ENCODE data around the gene FOXJ1.
A peak's percentile ranks its signal among the peaks of the same experiment; 100 is the strongest.
"Not testable (repeated sequence)": the region's sequence is repeated elsewhere in the genome, so short reads cannot be mapped to it uniquely, and the experiment has no call there.

The FOXJ1 gene, protein sequence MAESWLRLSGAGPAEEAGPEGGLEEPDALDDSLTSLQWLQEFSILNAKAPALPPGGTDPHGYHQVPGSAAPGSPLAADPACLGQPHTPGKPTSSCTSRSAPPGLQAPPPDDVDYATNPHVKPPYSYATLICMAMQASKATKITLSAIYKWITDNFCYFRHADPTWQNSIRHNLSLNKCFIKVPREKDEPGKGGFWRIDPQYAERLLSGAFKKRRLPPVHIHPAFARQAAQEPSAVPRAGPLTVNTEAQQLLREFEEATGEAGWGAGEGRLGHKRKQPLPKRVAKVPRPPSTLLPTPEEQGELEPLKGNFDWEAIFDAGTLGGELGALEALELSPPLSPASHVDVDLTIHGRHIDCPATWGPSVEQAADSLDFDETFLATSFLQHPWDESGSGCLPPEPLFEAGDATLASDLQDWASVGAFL

DNA sequence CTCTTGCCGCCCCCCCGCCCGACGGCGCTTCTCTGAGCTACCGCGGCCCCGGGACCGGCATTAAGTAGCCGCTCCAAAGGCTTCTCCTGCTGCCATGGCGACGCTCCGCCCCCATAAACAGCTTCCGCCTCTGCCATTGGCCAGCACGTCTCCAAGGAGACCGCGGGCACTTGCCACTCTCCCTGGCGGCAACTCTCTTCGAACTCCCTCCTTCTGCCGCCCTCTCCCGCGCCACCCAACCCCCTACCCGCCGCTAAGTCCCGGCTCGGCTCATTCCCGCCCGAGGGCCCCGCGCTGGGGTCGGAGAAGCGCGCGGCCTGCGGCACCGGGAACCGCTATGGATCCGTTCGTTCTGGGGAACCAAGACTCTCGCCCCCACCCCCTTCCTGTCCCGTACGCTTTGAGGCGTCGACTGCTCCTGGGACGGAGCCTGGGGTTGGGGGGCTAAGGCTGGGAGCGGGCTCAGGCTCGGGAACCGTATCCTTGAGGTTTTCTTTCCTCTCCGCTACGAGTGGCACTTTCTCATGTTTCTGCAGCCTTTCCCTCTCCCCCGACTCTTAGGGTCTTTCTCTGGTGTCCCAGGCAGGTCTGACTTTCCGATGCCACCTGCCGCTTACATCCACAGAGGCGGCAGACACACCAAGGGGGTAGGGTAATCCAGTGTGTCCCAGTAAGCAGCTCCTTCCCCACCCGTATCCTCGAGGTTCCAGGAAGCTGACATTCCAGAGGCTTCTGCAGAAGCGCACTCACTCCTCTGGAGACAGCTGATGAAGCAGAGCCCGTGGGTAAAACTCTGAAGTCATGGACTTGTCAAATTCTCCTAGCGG is at the start of gene FOXJ1:
Gene FOXJ1 (minus strand): TSS at position 34 of the 827 bp plus-strand sequence. CDS start 850 bp downstream, outside the sequence.
- H3K27me3 Mint-ChIP-seq, result peaks cover 11% of the 10 kb centered on the region

DNA sequence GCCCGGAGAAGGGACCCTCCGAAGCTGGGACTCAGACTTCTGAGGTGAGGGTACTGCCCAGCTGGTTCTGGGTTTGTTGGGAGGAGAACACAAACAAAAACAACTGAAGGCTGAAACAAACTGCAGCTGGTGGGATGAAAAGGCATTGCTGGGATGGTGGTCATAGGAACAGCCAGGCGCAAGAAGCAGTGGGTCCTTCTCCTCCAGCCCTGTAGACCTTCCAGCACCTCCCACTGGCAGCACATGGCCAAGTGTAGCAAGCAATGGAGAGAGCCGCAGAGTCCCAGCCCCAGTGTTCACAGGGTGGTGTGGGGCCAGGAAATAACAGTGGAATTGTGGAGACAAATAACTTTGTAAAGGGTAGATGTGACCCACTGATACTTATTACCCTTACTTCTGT is 48.7 kb upstream of the FOXJ1 start:
- H3K36me3 Mint-ChIP-seq, result no peaks in the 10 kb centered on the region
- no peak for DNase-seq (ENCODE audit: low spot score in 2 of 2)
- H3K4me3 Mint-ChIP-seq, result no peak overlapping the region
- no peak overlapping the region for H3K27ac Mint-ChIP-seq
- H3K9me3 Mint-ChIP-seq, result no peaks in the 10 kb centered on the region
- no peaks in the 10 kb centered on the region for H3K27me3 Mint-ChIP-seq
- no peak for ATAC-seq (ENCODE audit: low read depth)
- peaks cover 22% of the 10 kb centered on the region for H3K4me1 Mint-ChIP-seq

More for the DNA sequence above, at the start of gene FOXJ1:
- H3K27ac Mint-ChIP-seq, result peak within 1 kb of the TSS; percentile 85
- no peaks in the 10 kb centered on the region for H3K36me3 Mint-ChIP-seq
- DNase-seq (ENCODE audit: low spot score in 2 of 2) (peak; percentile 91), ATAC-seq (ENCODE audit: low read depth) (peak; percentile 85)
- H3K4me3 Mint-ChIP-seq, result peak within 1 kb of the TSS; percentile 74
- no peaks in the 10 kb centered on the region for H3K9me3 Mint-ChIP-seq
- peaks cover 36% of the 10 kb centered on the region for H3K4me1 Mint-ChIP-seq

DNA sequence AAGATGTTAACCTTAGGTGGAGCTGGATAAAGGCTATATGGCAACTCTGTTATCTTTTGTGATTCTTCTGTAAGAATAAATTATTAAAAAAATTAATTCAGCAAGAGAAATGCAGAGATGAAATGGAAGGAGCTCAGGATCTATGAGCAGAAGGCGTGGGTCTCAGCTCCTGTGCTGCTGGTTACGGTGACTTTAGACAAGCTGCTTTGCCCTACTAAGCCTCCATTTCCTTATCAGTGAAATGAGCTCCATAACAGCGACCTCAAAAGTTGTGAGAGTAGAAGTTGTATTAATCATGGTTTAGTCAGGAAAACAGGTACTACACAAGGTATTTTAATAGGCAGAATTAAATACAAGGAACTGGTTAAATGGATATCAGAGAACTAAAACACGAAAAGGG is 48.2 kb upstream of the FOXJ1 start:
- no peak overlapping the region for H3K4me3 Mint-ChIP-seq

DNA sequence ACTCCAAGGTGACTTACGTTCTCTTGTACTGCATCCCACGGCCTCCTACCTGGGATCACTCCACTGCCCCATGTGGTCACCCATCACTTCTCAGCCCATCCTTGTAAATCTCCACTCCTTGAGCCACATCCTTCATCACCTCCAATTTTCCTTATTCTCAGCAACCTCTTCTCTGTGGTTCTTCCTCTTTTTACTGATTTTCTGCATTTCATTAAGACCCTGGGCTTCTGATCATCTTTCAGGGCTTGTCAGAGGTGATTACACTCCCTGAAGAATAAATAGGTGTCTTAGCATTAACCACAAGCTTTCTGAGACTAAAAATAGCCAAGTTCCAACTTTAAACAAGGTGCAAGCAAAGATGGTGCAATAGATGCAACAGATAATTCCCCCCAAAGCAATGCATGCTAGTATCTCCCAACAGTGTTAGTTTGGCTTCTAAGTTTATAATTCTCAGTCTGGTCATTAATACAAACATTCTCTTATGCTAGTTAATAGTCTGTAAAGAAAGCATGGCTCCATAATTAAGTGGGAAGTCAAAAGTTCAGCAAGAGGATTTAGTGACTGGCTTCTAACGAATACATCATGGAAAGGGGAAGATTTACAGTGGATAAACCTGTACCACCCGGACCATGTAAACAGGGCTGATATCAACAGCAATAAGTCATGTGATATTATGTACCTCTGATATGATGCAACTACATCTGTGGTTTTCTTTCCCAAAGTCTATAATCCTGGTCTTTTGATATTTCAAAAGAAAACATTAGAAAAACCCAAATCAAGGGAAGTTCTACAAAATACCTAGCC is 47.4 kb upstream of the FOXJ1 start:
- Mint-ChIP-seq H3K4me3 (no peak overlapping the region), H3K27me3 (no peaks in the 10 kb centered on the region), H3K36me3 (no peaks in the 10 kb centered on the region), H3K27ac (no peak overlapping the region), H3K9me3 (no peaks in the 10 kb centered on the region), H3K4me1 (peaks cover 23% of the 10 kb centered on the region)
- ATAC-seq (ENCODE audit: low read depth) (no peak), DNase-seq (ENCODE audit: low spot score in 2 of 2) (no peak)

More for the DNA sequence above, 48.2 kb upstream of the FOXJ1 start:
- DNase-seq (ENCODE audit: low spot score in 2 of 2) (no peak), ATAC-seq (ENCODE audit: low read depth) (no peak)
- H3K4me1 Mint-ChIP-seq, result peaks cover 23% of the 10 kb centered on the region
- no peaks in the 10 kb centered on the region for H3K36me3 Mint-ChIP-seq
- no peaks in the 10 kb centered on the region for H3K27me3 Mint-ChIP-seq
- no peak overlapping the region for H3K27ac Mint-ChIP-seq
- no peaks in the 10 kb centered on the region for H3K9me3 Mint-ChIP-seq

DNA sequence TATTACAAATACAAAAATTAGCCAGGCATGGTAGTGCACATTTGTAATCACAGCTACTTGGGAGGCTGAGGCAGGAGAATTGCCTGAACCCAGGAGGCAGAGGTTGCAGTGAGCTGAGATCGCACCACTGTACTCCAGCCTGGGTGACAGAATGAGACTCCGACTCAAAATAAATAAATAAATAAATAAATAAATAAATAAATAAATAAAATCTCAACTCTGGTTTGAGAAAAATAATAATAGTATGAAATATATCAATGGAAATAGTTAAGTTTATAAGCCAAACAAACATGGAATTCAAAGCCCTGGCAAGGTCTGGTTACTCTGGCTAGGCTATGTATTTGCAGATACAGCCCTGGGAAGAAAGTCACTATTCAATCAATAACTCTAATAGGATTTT is 45.7 kb upstream of the FOXJ1 start:
- H3K9me3 Mint-ChIP-seq; H3K4me3 Mint-ChIP-seq; ATAC-seq (ENCODE audit: low read depth); H3K27me3 Mint-ChIP-seq; DNase-seq (ENCODE audit: low spot score in 2 of 2); H3K36me3 Mint-ChIP-seq; H3K27ac Mint-ChIP-seq: not testable (repeated sequence)
- H3K4me1 Mint-ChIP-seq, result peaks cover 22% of the 10 kb centered on the region

DNA sequence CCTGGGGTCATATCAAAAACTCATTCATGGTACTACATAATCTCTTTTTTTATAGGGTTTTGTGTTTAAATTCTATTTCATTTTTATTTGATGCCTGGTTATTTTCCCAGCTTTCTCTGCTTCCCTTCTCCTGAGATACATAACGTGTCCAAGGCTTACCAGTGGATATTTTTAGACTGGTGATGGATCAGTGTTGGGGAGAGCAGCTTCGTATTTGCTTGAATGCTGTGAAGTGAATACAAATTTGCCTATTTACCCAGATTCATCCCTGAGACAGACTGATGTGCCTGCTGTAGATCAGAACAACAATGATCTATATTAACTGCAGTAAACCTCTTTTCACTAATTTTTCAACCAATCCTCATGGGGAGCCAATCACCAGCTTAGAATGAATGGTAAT is 43.2 kb upstream of the FOXJ1 start:
- ATAC-seq (ENCODE audit: low read depth) (no peak), DNase-seq (ENCODE audit: low spot score in 2 of 2) (no peak)
- Mint-ChIP-seq H3K36me3 (no peaks in the 10 kb centered on the region), H3K4me1 (peaks cover 24% of the 10 kb centered on the region), H3K9me3 (no peaks in the 10 kb centered on the region), H3K4me3 (no peak overlapping the region), H3K27ac (peak overlapping the region; percentile 62), H3K27me3 (no peaks in the 10 kb centered on the region)

DNA sequence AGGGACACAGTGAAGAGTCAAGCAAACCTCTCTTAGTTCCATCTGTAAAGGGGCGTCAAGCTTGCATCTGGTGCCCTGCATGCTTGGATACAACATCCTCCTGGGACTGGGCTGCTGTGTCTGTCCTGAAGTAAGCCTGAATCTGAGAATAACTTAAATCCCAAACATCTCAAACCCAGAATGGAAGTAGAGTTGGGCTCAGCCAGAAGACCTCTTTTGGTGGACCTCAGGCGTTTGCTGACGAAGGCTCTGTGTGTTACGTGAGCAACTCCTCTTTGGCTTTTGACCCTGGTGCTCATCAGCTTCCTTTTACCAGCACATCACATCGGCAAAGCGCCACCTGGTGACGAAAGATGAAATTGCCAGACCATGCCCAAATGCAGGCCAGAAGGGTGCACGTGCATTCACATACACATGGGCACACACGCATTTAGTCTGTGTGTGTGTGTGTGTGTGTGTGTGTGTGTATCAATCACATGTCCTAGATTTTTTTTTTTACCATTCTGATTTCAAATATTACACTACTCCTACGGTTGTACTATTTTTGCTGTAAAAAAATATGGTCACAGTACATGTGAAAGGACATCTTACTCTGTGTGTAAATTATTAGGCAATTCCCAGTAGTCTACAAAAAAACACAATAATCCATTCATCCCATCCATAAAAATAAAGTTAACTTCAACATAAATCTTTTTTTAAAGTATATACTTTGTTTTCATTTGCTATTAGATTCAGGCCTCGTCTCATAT is 41.1 kb upstream of the FOXJ1 start:
- Mint-ChIP-seq H3K4me1 (peaks cover 17% of the 10 kb centered on the region), H3K9me3 (no peaks in the 10 kb centered on the region), H3K27ac (peak overlapping the region; percentile 68), H3K27me3 (no peaks in the 10 kb centered on the region), H3K4me3 (peak overlapping the region; percentile 17), H3K36me3 (no peaks in the 10 kb centered on the region)
- DNase-seq (ENCODE audit: low spot score in 2 of 2) (peak; percentile 96 to 98), ATAC-seq (ENCODE audit: low read depth) (peak; percentile 95)

DNA sequence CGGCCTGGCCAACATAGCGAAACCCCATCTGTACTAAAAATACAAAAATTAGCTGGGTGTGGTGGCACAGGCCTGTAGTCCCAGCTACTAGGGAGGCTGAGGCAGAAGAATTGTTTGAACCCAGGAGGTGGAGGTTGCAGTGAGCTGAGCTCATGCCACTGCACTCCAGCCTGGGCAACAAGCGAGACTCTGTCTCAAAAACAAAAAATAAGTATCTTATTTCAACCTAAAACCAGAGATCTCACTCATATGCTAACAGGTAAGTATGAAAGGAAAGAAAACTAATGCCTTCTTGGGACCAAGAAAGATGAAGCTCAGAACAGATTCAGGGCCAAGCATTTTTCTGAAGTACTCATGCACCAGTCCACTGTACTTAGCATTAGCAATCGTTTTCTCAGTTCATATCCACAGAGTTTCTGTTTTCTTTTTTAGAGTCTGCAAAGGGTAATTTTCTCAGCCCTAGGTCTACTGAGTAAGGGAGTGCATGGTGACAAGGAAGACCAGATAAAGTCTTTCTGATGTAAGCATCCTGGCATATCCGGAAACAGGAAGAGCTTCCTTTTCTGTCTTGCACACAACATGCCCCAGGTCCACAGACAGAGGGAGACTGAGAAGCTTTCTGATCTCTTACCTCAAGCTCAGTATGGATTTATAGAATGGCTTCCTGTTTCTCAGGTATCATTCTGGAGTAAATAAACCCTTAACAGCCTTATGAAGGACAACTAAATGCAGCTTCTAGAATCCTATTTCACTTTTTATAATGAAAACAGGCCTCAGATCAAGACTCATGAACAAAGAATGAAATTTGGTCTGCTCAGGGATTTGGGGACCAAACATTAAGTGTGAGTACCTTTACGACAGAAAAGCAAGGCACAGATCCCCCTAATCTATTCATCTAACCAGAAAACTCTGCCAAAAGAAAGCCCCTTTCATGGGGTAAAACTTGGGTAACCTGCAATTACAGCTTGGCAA is 38.7 kb upstream of the FOXJ1 start:
- Mint-ChIP-seq H3K36me3 (no peaks in the 10 kb centered on the region), H3K27me3 (no peaks in the 10 kb centered on the region), H3K9me3 (no peaks in the 10 kb centered on the region), H3K4me3 (no peak overlapping the region), H3K4me1 (peaks cover 10% of the 10 kb centered on the region), H3K27ac (no peak overlapping the region)
- ATAC-seq (ENCODE audit: low read depth) (no peak), DNase-seq (ENCODE audit: low spot score in 2 of 2) (no peak)

DNA sequence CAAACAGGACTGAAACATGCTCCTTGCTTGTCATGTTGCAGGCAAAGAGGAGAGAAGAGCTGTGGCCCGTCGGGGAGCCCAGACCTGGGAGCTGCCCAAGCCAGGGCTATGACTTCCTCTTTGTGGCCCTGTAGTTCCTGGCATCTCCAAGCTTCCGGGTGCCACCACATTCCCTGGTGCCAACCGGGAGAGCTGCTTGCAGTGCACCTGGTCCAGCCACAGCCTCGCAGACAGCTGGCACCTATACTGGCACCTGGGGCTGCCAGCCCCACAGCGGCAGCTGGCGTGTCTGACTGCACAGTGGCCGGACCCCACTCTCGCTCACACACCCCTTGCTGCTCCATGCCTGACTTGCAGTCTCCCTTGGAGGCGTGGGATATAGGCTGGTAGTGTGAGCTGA is 37.1 kb upstream of the FOXJ1 start:
- Mint-ChIP-seq H3K4me1 (peaks cover 9% of the 10 kb centered on the region), H3K4me3 (no peak overlapping the region), H3K9me3 (no peaks in the 10 kb centered on the region), H3K27ac (no peak overlapping the region), H3K27me3 (no peaks in the 10 kb centered on the region), H3K36me3 (no peaks in the 10 kb centered on the region)
- ATAC-seq (ENCODE audit: low read depth) (no peak), DNase-seq (ENCODE audit: low spot score in 2 of 2) (no peak)

DNA sequence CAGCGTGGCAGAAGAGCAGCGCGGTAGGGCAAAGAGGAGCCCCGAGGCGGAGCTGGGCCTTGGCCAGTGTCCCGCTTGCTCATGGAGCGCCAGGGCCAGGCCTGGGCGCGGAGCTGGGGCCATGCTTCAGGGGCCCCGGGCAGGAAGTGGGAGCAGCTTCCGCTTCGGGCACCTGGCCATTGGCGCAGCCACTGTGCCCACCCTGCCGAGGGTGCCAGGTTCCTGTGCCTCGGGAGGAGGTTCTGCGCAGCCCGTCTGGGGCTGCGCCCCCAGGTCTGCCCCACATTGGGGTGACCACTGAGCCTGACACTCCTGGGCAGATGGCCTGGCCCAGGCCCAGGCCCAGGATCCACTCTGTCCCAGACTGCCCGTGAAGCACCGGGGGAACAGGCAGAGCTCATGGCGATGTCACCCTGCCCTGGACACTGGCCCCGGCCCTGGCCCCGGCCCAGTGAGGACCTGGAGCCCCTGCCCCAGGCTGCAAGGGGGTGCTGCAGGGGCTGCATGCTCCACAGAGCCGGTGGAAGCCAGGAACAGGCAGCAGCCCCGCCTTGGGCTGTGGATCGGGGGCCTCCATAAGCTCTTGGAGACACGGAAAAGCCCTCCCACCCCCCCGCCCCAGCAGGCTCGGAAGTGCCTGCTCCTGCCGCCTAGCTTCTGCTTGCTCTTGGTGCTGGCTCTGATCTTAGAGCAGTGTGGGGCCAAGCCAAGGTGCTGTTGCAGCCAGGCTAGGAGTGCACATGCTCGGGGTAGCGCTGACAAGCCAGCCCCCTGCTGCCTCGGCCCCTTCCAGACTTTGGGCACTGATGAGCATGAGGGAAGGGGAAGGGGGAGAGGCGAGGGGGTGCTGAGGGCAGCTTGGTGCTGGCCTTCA is 35.9 kb upstream of the FOXJ1 start:
- Mint-ChIP-seq H3K4me3 (no peak overlapping the region), H3K27ac (no peak overlapping the region), H3K9me3 (no peaks in the 10 kb centered on the region), H3K27me3 (peaks cover 2% of the 10 kb centered on the region), H3K36me3 (no peaks in the 10 kb centered on the region), H3K4me1 (peaks cover 4% of the 10 kb centered on the region)
- DNase-seq (ENCODE audit: low spot score in 2 of 2) (no peak), ATAC-seq (ENCODE audit: low read depth) (no peak)

DNA sequence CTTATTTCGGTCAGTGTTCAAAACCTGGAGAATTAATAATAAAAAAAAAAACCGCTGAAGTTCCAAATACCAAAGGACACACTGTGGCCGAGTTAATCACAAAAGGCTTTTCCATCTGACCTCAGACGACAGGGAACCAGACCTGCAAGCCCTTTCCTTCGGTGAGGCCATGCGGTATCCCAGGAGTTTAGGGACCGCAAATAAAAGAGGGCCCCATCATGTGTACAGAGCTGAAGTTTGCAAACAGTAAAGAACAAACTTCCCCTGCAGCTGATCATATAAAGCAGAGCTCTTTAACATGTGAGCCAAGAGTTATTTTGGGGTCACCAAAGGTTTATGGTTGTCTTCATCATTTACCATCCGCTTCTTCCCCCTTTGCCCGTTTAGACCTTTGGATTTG is 33.0 kb upstream of the FOXJ1 start:
- Mint-ChIP-seq H3K27me3 (peaks cover 2% of the 10 kb centered on the region), H3K4me1 (no peaks in the 10 kb centered on the region), H3K36me3 (no peaks in the 10 kb centered on the region), H3K9me3 (no peaks in the 10 kb centered on the region), H3K4me3 (no peak overlapping the region), H3K27ac (no peak overlapping the region)
- DNase-seq (ENCODE audit: low spot score in 2 of 2) (no peak), ATAC-seq (ENCODE audit: low read depth) (no peak)

DNA sequence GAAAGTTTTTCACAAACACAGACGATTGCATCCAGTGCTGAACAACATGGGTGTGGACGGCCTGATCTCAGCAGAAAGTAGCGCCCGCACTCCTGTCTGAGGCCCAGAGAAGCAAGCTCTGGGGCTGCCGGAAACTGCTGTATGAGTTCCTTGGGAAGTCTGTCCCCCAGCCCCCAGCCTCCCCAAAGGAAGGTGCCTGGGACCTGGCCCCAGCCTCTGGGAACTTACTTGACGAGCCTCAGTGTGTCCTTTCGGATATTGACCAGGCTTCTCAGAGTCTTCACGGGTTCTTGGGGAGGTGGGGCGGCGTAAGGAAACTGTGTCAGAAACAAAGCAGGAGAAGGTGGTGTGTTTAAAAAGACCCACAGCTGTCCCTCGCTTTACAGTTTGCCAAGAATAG is 32.4 kb upstream of the FOXJ1 start:
- no peak overlapping the region for H3K4me3 Mint-ChIP-seq
- peaks cover 2% of the 10 kb centered on the region for H3K27me3 Mint-ChIP-seq
- no peak overlapping the region for H3K27ac Mint-ChIP-seq
- H3K9me3 Mint-ChIP-seq, result no peaks in the 10 kb centered on the region
- no peaks in the 10 kb centered on the region for H3K4me1 Mint-ChIP-seq
- ATAC-seq (ENCODE audit: low read depth) (no peak), DNase-seq (ENCODE audit: low spot score in 2 of 2) (no peak)
- no peaks in the 10 kb centered on the region for H3K36me3 Mint-ChIP-seq

All from memory B cell (primary cell).